ENCODE data around the gene DEFB128.

DNA sequence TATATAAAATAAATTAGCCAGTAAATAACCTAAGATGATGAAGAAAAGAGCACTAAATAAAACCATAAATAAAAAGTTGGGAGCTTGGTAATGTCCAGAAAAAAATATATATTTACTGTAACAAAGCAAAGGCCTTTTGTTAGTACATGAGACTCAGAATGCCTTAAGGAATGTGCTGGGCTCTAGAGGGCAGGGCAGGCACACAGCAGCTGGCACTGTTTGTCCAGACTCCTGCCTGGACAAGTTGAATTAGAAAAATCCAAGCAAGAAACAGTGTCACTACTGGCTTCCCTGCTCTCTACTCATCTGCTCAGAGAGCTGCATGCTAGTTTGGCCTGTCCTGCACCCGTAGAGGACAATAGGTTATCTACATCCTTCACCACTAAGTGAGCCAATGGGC is 46.4 kb upstream of the DEFB128 start:
- TF ChIP-seq, protein P1, sequence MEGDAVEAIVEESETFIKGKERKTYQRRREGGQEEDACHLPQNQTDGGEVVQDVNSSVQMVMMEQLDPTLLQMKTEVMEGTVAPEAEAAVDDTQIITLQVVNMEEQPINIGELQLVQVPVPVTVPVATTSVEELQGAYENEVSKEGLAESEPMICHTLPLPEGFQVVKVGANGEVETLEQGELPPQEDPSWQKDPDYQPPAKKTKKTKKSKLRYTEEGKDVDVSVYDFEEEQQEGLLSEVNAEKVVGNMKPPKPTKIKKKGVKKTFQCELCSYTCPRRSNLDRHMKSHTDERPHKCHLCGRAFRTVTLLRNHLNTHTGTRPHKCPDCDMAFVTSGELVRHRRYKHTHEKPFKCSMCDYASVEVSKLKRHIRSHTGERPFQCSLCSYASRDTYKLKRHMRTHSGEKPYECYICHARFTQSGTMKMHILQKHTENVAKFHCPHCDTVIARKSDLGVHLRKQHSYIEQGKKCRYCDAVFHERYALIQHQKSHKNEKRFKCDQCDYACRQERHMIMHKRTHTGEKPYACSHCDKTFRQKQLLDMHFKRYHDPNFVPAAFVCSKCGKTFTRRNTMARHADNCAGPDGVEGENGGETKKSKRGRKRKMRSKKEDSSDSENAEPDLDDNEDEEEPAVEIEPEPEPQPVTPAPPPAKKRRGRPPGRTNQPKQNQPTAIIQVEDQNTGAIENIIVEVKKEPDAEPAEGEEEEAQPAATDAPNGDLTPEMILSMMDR (IDR thresholded peaks at IDR 0.05): no peak
- TF ChIP-seq POLR2A (IDR thresholded peaks at IDR 0.05): no peak
- TF ChIP-seq EP300 (IDR thresholded peaks at IDR 0.05): no peak

All from ovary (tissue), 3 donors.